ENCODE data around the gene KRT9. TPM values are rescaled to one million over a fixed set of nuclear protein-coding genes. Genes with fewer than 3 reads are reported as not detected.

The KRT9 gene
- total and polyA plus RNA-seq, 10 of the 15 experiments (the other 5 are each of a cell fraction or from before 2014, with no cell fraction given) = not detected

- Histone ChIP-seq H3K79me2 (ENCODE audit: control insufficient read depth, insufficient read depth, low read length) (no peaks in the 10 kb centered on the region), H3K4me1 (ENCODE audit: control insufficient read depth, insufficient read depth, low read length) (no peaks in the 10 kb centered on the region), H3K27me3 (replicated peaks in 1 of 2; ENCODE audit: control insufficient read depth in 2 of 2, insufficient read depth in 2 of 2, low read length in 1 of 2) (no peaks in the 10 kb centered on the region; a peak in 1 of 4 replicates), H3K9me3 (replicated peaks; ENCODE audit: control insufficient read depth, insufficient read depth, low read length) (no peaks in the 10 kb centered on the region), H3K4me3 (no peak overlapping the region), H3K9ac (ENCODE audit: control insufficient read depth, insufficient read depth, low read length) (no peak overlapping the region), H2AFZ (ENCODE audit: control insufficient read depth, low read depth, low read length) (no peak overlapping the region), H3K27ac (ENCODE audit: control insufficient read depth, insufficient read depth) (no peak overlapping the region), H3K4me2 (ENCODE audit: control insufficient read depth, insufficient read depth) (no peak overlapping the region), H3K36me3 (ENCODE audit: control insufficient read depth in 2 of 2, insufficient read depth in 2 of 2, low read length in 1 of 2) (no peaks in the 10 kb centered on the region), H4K20me1 (ENCODE audit: control insufficient read depth, insufficient read depth) (no peaks in the 10 kb centered on the region)
- ChIA-PET RAD21 (ENCODE audit: unreplicated experiment) (no interaction called here), SMC1A (ENCODE audit: uncharacterized antibody, unreplicated experiment) (no interaction called here), POLR2A (no interaction called here), CTCF (no interaction called here)
- FAIRE-seq = no peak
- in situ Hi-C loops (cut with MboI) = no loop called here
- ATAC-seq = no peak
- no peak for DNase-seq (ENCODE audit: low read depth, low spot score)
- no TSS peak for BruUV-seq (replicated peaks)
- WGBS (ENCODE audit: insufficient coverage, insufficient replicate concordance, low lambda C conversion rate, missing lambda C conversion rate) = 20% methylated on average over 10 of the region's 10 CpGs
- intact Hi-C loops (cut with micrococcal nuclease; ENCODE audit: unreplicated experiment) = no loop called here
- TF ChIP-seq BHLHE40 (IDR thresholded peaks at IDR 0.05; ENCODE audit: borderline replicate concordance in 1 of 2, low read depth in 2 of 2, low read length in 1 of 2) (no peak), NBN (IDR thresholded peaks at IDR 0.05) (no peak), EED (IDR thresholded peaks at IDR 0.05; ENCODE audit: low read depth) (no peak), DPF2 (IDR thresholded peaks at IDR 0.05) (no peak), RELB (IDR thresholded peaks at IDR 0.05; ENCODE audit: low read depth) (no peak)
Measured at GRCh38 chr17:41520821-41521521, 50.9 kb downstream of the KRT9 start.
